GM19043 (cell line): ENCODE measurements around the gene MAGI2.

Source experiments
- ATAC-seq: cut with Tn5 transposase; IDR thresholded peaks from one replicate; pipeline ENCODE4 v1.9.1; 2021; ENCODE audit warnings: low read depth; ENCODE audit not compliant: unreplicated experiment

The MAGI2 gene

GRCh38 chr7:79317728-79318127 is 135.7 kb downstream of the MAGI2 start:
- ATAC-seq = no peak

- no peak for ATAC-seq
These were observed 141.4 kb downstream of the MAGI2 start for GRCh38 chr7:79312022-79312421.

GRCh38 chr7:79308192-79308591 is 145.3 kb downstream of the MAGI2 start:
- no peak for ATAC-seq

GRCh38 chr7:79307376-79307775 is 146.1 kb downstream of the MAGI2 start:
- no peak for ATAC-seq

- ATAC-seq = no peak
These were observed 148.8 kb downstream of the MAGI2 start for GRCh38 chr7:79304711-79305110.

GRCh38 chr7:79302293-79302692 is 151.2 kb downstream of the MAGI2 start:
- ATAC-seq = no peak

- ATAC-seq = no peak
These were observed 152.0 kb downstream of the MAGI2 start for GRCh38 chr7:79301419-79301818.

- ATAC-seq = no peak
These were observed 152.9 kb downstream of the MAGI2 start for GRCh38 chr7:79300573-79300972.

- no peak for ATAC-seq
These were observed 155.2 kb downstream of the MAGI2 start for GRCh38 chr7:79298145-79298760.

- ATAC-seq = no peak
These were observed 156.7 kb downstream of the MAGI2 start for GRCh38 chr7:79296553-79297320.

GRCh38 chr7:79293655-79294142 is 159.8 kb downstream of the MAGI2 start:
- ATAC-seq = no peak

- no peak for ATAC-seq
These were observed 160.6 kb downstream of the MAGI2 start for GRCh38 chr7:79292834-79293233.

GRCh38 chr7:79291498-79291865 is 162.0 kb downstream of the MAGI2 start:
- no peak for ATAC-seq

- ATAC-seq = no peak
These were observed 162.5 kb downstream of the MAGI2 start for GRCh38 chr7:79290841-79291497.

GRCh38 chr7:79290398-79290797 is 163.1 kb downstream of the MAGI2 start:
- ATAC-seq = no peak

GRCh38 chr7:79288655-79289054 is 164.8 kb downstream of the MAGI2 start:
- ATAC-seq = no peak

GRCh38 chr7:79287981-79288380 is 165.5 kb downstream of the MAGI2 start:
- ATAC-seq = no peak

- ATAC-seq = no peak
These were observed 167.3 kb downstream of the MAGI2 start for GRCh38 chr7:79286181-79286580.

GRCh38 chr7:79285756-79286155 is 167.7 kb downstream of the MAGI2 start:
- no peak for ATAC-seq

GRCh38 chr7:79284211-79284610 is 169.3 kb downstream of the MAGI2 start:
- no peak for ATAC-seq

GRCh38 chr7:79282882-79283602 is 170.4 kb downstream of the MAGI2 start:
- no peak for ATAC-seq
